ENCODE results near the gene SYNPO2.

- no peak for TF ChIP-seq TAF1 (IDR thresholded peaks at IDR 0.05; ENCODE audit: borderline replicate concordance, insufficient read depth, low read length)
- TF ChIP-seq POLR2AphosphoS5 (IDR thresholded peaks at IDR 0.05; ENCODE audit: low read depth, low read length): no peak
- TF ChIP-seq SIN3A (IDR thresholded peaks at IDR 0.05; ENCODE audit: borderline replicate concordance, insufficient read depth, low read length): no peak
- TF ChIP-seq, protein P1, sequence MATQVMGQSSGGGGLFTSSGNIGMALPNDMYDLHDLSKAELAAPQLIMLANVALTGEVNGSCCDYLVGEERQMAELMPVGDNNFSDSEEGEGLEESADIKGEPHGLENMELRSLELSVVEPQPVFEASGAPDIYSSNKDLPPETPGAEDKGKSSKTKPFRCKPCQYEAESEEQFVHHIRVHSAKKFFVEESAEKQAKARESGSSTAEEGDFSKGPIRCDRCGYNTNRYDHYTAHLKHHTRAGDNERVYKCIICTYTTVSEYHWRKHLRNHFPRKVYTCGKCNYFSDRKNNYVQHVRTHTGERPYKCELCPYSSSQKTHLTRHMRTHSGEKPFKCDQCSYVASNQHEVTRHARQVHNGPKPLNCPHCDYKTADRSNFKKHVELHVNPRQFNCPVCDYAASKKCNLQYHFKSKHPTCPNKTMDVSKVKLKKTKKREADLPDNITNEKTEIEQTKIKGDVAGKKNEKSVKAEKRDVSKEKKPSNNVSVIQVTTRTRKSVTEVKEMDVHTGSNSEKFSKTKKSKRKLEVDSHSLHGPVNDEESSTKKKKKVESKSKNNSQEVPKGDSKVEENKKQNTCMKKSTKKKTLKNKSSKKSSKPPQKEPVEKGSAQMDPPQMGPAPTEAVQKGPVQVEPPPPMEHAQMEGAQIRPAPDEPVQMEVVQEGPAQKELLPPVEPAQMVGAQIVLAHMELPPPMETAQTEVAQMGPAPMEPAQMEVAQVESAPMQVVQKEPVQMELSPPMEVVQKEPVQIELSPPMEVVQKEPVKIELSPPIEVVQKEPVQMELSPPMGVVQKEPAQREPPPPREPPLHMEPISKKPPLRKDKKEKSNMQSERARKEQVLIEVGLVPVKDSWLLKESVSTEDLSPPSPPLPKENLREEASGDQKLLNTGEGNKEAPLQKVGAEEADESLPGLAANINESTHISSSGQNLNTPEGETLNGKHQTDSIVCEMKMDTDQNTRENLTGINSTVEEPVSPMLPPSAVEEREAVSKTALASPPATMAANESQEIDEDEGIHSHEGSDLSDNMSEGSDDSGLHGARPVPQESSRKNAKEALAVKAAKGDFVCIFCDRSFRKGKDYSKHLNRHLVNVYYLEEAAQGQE (IDR thresholded peaks at IDR 0.05; ENCODE audit: insufficient read depth in 1 of 2, low read depth in 2 of 2, low read length in 2 of 2): no peak
These were observed 76.3 kb downstream of the SYNPO2 start for GRCh38 chr4:118964891-118965411.
